DOHH2 (cell line): ENCODE data around the gene PCDH9.

Experiments used
- H3F3A ChIP-seq: fragments of 200-600 bp; sonication (generic), shearing (Covaris generic); 2 replicates; pipeline ENCODE4 v1.6.0; 2016; ENCODE audit warnings: antibody characterized with exemption, mild to moderate bottlenecking; ENCODE audit not compliant: control insufficient read depth, insufficient read depth
- H3K27ac ChIP-seq: fragments of 200-600 bp; sonication (generic); 2 replicates; pipeline ENCODE4 v1.5.1; 2014; ENCODE audit warnings: low read depth, mild to moderate bottlenecking, low read length, moderate library complexity
- H3K27me3 ChIP-seq: fragments of 200-600 bp; sonication (generic); 2 replicates; pipeline ENCODE4 v1.6.1; 2014; ENCODE audit warnings: mild to moderate bottlenecking, low read length, mixed read lengths; ENCODE audit not compliant: control insufficient read depth
- H3K36me3 ChIP-seq: fragments of 200-600 bp; sonication (generic); 2 replicates; pipeline ENCODE4 v1.6.1; 2014; ENCODE audit warnings: mild to moderate bottlenecking, low read length, moderate library complexity, mixed read lengths; ENCODE audit not compliant: control insufficient read depth
- H3K4me1 ChIP-seq: fragments of 200-600 bp; sonication (generic); 2 replicates; pipeline ENCODE4 v1.6.1; 2014; ENCODE audit warnings: mild to moderate bottlenecking, low read length, mixed read lengths; ENCODE audit not compliant: control insufficient read depth
- H3K4me2 ChIP-seq: fragments of 200-600 bp; sonication (generic); 2 replicates; pipeline ENCODE4 v1.6.0; 2014; ENCODE audit warnings: mild to moderate bottlenecking, low read length, moderate library complexity
- H3K4me3 ChIP-seq: fragments of 200-600 bp; sonication (generic); 2 replicates; pipeline ENCODE4 v1.5.1; 2014; ENCODE audit warnings: mild to moderate bottlenecking, low read length, mixed read lengths
- H3K79me2 ChIP-seq: fragments of 200-600 bp; sonication (generic); 2 replicates; pipeline ENCODE4 v1.6.1; 2014; ENCODE audit warnings: mild to moderate bottlenecking, low read length, mixed read lengths; ENCODE audit not compliant: control insufficient read depth
- H3K9me2 ChIP-seq: fragments of 200-600 bp; sonication (generic); replicated peaks from 2 replicates; pipeline ENCODE4 v1.6.1; 2014; ENCODE audit warnings: mild to moderate bottlenecking, low read length, mixed read lengths; ENCODE audit not compliant: control insufficient read depth
- H3K9me3 ChIP-seq: fragments of 200-600 bp; sonication (generic); 2 replicates; pipeline ENCODE4 v1.6.1; 2014; ENCODE audit warnings: antibody characterized with exemption, low read length, mixed read lengths; ENCODE audit not compliant: control insufficient read depth, insufficient read depth
- H4K20me1 ChIP-seq: fragments of 200-600 bp; sonication (generic); 2 replicates; pipeline ENCODE4 v1.6.0; 2014; ENCODE audit warnings: low read depth, mild to moderate bottlenecking, antibody characterized with exemption, low read length, moderate library complexity; ENCODE audit not compliant: control insufficient read depth, insufficient read depth
- CTCF ChIP-seq: fragments of 200-600 bp; sonication (generic); IDR thresholded peaks from one replicate; pipeline ENCODE4 v1.5.1; 2014; ENCODE audit warnings: antibody characterized with exemption, mild to moderate bottlenecking, low read depth, low read length; ENCODE audit not compliant: poor library complexity, severe bottlenecking
- EZH2phosphoT487 ChIP-seq: fragments of 200-600 bp; sonication (generic); IDR thresholded peaks from 2 replicates; pipeline ENCODE4 v1.6.1; 2017; ENCODE audit warnings: borderline replicate concordance, mild to moderate bottlenecking, antibody characterized with exemption, low read length, moderate library complexity, mixed read lengths

Gene PCDH9

GRCh38 chr13:67224148-67224846 is 5.8 kb downstream of the PCDH9 start:
- H3K36me3 ChIP-seq, result peaks cover 12% of the 10 kb centered on the region
- TF ChIP-seq CTCF (peak; percentile 59), EZH2phosphoT487 (no peak)
- peak overlapping the region; percentile 6; the same call in 1 of the 2 replicates for H3K27ac ChIP-seq
- no peaks in the 10 kb centered on the region for H4K20me1 ChIP-seq
- no peaks in the 10 kb centered on the region for H3F3A ChIP-seq
- no peaks in the 10 kb centered on the region for H3K9me2 ChIP-seq
- peaks cover 60% of the 10 kb centered on the region for H3K4me1 ChIP-seq
- H3K79me2 ChIP-seq, result peaks cover 34% of the 10 kb centered on the region
- no peaks in the 10 kb centered on the region for H3K27me3 ChIP-seq
- H3K4me2 ChIP-seq, result peak overlapping the region; percentile 59
- no peaks in the 10 kb centered on the region; the same call in 1 of the 2 replicates for H3K9me3 ChIP-seq
- peak overlapping the region; percentile 52 for H3K4me3 ChIP-seq

DNA sequence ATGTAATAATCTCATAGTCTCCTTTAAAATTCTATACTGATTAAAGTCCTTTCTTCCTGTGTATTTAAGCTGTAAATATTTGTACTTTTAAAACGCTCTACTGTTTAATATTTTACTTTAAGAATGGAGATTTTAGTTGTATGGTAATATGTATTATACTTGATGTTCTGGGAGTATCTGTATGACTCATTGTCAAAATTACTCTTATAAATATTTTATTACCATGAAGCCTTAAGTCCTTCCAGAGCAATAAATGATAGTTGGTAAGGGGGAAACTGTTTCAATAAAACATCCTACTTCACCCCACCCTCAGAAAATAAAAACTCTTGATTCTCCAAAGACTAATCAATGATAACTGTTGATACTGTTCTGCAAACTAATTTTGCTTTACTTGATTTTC is 6.4 kb downstream of the PCDH9 start:
- Histone ChIP-seq H3K27me3 (no peaks in the 10 kb centered on the region), H3K4me2 (peak overlapping the region; percentile 59), H3K4me1 (peaks cover 58% of the 10 kb centered on the region), H3K27ac (peak overlapping the region; percentile 6; the same call in 1 of the 2 replicates), H3K9me3 (no peaks in the 10 kb centered on the region; the same call in 1 of the 2 replicates), H3K4me3 (peak overlapping the region; percentile 52), H4K20me1 (no peaks in the 10 kb centered on the region), H3K9me2 (no peaks in the 10 kb centered on the region), H3F3A (no peaks in the 10 kb centered on the region), H3K79me2 (peaks cover 29% of the 10 kb centered on the region), H3K36me3 (peaks cover 12% of the 10 kb centered on the region)
- no peak for TF ChIP-seq EZH2phosphoT487
- no peak for TF ChIP-seq CTCF

DNA sequence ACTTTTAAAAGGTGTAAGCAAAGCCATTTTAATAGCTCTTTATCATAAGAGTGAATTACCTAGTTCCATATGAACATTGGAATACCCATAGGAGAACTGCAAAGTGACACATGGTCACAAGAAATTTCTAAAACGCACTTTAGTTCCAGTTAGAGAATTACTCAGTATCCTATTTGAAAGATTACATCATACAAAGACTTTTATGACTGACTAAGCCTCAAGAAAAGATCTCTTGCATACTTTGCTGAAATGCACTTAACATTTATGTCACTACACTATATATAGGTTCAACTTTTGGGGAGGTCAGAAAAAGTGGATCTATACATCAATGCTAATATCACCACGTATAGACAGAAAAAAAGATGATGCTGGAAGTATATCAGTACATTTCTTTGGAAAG is 7.1 kb downstream of the PCDH9 start:
- Histone ChIP-seq H3K9me2 (no peaks in the 10 kb centered on the region), H3K27me3 (no peaks in the 10 kb centered on the region), H3K79me2 (peaks cover 22% of the 10 kb centered on the region), H3F3A (no peaks in the 10 kb centered on the region), H3K9me3 (no peaks in the 10 kb centered on the region; the same call in 1 of the 2 replicates), H3K27ac (peak overlapping the region; percentile 12; the same call in 1 of the 2 replicates), H3K4me3 (peak overlapping the region; percentile 52), H3K4me1 (peaks cover 54% of the 10 kb centered on the region), H3K4me2 (peak overlapping the region; percentile 59), H3K36me3 (peaks cover 12% of the 10 kb centered on the region), H4K20me1 (no peaks in the 10 kb centered on the region)
- TF ChIP-seq EZH2phosphoT487 (no peak), CTCF (no peak)
